NCI-H128 (cell line): ENCODE measurements around the gene MRPL3.

Experiments
- DNase-seq: peaks from one replicate; lab custom pipeline; 2025; ENCODE audit not compliant: unreplicated experiment; lab: John Stamatoyannopoulos, UW

The MRPL3 gene

DNA sequence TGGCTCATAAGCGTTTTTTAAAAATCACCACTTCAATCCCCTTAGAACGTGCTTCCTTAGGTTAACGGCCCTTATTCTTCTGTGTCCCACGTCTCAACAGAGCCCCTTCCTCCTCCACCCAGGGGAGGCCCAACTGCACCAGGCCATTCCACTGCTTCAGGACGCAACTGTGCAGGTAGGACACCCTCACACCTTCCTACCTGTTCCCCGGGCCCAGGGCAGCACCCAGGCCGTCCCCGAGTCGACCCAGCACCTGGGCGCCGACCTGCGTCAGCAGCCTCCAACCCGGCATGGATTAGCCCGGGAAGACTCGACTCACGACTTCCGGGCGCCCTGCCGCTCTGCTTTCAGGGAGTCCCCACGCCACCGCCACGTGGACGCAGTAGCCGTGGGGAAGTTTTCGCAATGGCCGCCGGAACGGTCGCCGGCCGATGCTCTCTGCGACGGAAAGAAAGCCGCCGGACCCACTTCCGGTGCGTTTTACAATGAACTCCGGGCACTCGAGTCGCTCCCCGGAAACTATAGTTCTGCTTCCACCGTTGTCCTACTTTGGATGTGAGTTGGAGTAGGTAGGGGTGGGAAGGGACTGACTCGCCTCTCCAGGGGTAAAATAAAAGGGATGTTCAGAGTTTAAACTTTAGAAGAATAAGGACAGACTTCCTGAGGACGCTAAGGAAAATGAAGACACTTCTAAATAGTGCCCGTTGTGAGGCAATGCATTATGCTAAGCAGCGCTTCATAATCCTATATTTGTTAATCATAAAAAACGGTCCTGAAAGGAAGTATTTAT is at the start of gene MRPL3:
Gene MRPL3 (minus strand): TSS at position 442 of the 790 bp plus-strand sequence. CDS start 150 bp downstream, at position 292.
- DNase-seq: peak; percentile 75

DNA sequence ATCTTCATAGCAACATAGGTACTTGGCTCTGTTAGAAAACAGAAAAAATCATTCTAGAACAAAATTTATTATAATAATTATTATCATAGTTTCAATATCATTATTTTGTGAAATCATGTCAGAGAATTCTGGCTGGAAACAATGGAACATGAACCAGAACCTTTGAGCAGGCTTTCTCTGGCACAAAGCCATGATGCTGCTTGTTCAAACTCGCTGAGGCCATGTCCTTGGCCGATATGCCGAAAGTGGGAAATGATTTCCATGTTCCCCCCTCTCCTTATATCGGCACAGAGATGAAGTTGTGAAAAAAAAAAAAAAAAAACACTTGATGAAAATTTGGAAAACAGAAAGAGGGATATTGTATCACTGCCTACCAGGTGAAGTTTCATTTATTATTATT is 49.0 kb upstream of the MRPL3 start:
- DNase-seq: no peak

DNA sequence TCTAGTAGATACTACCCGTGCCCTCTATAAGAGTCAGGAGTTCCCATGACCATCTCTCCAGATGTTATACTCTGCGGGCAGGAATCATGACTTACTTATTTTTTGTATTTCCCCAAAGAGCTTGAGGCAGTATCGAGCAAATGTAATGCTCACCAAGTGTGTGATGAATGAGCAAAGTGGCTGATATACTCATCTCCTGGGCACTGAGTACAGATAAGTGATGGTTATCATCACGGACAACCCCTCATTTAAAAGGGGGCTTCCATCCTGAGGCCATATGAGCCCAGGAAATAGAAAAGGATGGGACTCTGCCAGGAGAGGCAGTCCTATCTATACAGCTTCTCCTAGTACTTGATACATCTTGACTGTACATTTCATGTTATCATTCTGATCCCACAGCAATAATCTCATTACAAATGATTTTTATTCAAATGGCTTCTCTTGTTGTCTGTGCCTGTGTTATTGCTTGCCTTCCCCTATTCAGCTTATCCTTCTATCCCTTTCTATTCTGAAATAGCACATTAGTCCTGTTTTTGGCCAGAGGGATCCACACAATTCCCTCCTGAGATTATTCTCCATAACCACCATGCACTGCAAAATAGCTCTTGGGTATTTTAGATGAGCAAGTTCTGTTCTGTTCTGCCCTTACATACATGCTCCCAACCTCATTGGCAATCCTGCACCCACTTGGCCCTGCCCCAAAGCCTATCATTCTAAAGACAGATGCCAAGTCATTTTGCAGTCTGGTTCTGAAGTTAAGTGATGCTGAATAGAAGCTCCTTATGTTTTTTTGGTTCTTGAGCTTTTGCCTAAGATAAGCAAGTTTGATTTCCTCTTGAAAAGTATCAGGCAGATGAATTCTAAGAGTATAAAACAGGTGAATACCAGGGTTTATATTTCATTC is 48.0 kb upstream of the MRPL3 start:
- DNase-seq: no peak

DNA sequence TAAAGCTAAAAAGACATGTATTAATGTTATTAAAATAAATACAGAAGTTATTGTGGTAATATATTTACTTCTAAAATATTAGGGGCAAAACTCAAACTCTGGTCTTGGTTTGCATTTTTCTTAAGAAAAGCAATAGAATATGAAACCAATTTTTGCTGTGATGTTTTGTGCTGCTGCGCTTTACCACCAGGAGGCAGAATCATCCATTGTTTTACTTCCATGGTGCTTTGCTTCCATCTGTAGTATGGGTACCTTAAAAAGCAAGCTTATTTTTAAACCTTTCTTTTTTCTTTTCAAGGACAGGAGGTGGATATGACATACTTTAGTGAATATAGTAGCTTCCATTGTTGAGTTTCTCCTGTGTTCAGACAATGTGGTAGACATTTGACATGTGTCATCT is 46.6 kb upstream of the MRPL3 start:
- no peak for DNase-seq

DNA sequence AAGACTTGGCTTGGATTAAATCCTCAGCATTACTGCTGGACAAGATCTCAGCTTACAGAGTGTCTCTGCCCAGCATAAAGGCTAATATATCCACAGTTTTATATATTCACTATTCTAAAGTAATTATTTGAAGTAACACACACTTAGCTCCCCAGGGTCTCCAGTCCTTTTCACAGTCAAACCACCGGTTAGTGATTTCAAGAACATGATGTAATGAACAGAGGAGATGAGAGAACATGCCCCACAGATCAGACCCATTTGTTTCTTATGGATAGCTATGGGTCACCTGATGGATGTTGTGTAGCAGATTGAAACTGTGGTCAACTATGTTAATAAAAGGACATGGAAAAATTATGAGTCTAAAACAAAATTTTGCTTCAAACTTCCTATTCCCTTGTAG is 44.8 kb upstream of the MRPL3 start:
- no peak for DNase-seq

DNA sequence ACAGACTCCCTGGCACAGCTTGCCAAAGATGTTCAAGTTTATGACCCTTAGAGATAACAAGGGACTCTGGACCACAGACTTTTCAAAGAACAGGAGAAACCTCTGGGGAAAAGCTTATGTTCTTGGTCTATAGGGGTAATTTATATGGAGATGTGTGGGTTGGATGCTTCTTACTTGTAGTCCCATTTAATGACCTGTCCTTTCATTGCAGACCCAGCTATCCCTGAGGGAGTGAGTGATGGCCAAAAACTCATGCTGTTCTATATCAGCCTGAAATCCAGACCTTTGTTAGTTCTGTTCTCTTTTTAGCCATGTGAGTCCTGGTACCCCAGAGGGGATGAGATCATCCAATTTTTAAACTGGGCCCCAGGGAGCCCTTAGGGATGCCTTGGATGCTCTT is 43.7 kb upstream of the MRPL3 start:
- DNase-seq: no peak

DNA sequence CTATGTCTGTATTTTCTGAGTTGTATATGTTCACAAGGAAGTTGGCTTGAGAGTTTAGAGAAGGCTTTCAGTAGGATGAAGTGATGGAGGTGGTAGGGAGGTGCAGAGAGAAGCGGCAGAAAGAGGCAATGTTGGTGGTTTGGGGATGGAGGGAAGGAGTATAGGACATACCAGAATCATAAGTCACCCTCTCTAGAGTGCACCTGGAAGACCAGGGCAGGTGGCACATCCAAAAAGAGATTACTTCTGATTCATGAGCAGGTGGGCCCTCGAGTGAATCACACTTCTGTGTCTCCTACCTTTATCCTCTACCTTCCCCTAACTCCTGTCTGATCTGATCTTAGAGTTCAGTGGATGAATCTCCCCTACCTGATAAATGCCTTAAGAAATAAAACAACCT is 41.8 kb upstream of the MRPL3 start:
- DNase-seq: no peak

DNA sequence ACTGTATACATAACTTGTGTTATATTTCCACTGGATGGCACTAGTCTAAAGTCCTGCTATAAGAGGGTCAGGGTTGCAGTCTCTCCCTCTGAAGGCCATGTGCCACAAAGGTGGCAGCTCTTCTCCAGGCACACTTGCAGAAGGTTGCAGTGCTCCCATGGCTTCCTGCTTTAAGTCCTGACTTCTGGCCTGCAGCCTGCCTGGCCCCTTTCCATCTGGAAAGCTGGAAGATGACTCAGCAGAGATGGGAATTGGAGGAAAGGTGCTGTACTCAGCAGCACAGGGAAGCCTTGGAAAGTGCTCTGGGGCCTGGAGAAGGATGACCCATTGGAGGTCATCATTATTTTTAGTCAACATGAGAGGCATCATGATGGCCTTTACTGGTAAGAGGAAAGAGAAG is 40.9 kb upstream of the MRPL3 start:
- DNase-seq: no peak

DNA sequence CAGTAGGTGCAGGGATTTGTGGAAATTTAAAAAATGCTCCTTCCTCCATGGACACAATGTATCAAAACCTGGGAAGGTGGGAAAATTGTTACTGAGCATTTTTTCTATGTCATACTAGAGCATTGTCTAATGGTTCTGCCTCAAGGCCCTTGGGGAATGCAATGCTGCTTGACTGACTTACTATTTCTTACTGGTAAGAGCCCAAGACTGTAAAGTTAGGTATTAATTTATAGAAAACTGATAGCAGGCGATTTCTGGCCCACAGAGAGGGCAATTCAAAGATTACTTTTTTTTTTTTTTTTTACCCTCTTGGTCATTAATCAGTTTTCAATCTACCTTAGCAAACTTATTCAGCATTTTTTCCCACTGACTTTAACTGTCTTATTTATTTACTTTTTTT is 38.5 kb upstream of the MRPL3 start:
- DNase-seq: no peak

DNA sequence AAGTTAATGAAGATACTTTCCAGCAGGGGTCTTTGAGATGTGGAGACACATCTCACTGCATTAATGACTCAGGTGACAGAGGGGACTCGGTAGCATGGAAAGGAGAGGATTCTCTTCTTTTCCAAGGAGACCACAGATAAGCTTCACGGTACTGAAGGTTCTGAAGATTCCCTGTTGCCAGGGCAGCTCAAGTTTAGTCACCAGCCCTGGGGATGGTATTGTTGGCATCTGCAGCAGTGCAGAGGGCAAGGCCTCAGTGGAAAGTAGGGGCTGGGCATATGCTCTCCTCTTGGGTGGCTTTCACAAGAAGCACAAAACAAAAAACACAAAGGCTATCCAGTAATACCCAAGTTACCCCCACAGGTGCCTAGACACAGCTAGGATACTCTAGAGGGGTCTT is 38.0 kb upstream of the MRPL3 start:
- no peak for DNase-seq

DNA sequence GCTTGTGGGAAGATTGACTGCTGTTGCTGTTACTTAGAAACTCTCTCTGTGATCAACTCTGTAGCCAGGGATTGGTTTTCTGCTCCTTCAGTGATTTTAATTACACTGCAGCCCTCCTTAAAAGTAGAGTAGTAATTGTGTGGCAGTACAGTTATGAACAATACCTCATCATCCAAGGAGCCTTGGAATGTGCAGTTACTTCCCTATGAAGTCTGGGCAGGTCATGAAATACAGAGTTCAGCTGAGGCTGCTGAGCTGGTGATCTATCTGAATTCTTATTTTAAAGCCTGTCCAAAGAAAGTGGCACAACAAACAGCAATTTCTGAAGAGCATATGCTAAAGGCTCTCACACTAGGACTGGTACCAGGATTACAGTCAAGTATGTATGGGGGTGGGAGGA is 37.4 kb upstream of the MRPL3 start:
- no peak for DNase-seq

DNA sequence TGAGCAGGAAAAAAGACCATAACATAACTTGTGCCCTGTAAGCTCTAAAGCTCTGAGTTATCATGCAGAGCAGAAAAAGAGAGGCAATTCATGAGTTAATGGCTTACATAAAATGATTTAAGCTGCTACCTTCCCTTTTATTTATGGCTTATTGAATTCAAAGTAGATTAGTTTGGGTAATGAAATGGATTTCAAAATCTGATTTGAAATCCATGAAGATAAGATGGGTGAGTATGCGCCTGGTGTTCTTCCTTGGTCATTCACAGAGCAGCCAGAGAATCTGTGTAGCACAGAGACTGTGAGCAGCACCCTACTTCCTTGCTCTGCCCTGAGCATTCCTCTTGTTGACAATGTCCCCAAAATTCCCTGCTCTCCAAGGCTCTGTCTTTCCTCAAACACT is 36.2 kb upstream of the MRPL3 start:
- DNase-seq: no peak

DNA sequence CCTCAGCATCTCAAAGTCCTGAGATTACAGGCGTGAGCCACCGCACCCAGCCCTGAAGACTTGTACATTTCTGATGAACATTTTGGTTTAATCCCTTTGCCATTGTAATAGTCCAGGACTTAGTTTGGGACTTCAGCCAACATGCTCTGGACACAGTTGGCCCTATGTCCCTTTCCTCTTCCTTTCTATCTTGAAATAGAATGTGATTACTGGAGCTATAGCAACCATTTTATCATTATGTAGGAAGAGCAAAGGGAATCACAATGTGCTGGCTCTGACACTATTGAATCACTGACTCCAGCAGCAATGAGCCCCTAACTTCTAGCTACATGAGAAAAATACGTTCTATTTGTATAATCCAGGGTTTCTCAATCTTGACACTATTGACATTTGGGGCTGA is 34.8 kb upstream of the MRPL3 start:
- no peak for DNase-seq

DNA sequence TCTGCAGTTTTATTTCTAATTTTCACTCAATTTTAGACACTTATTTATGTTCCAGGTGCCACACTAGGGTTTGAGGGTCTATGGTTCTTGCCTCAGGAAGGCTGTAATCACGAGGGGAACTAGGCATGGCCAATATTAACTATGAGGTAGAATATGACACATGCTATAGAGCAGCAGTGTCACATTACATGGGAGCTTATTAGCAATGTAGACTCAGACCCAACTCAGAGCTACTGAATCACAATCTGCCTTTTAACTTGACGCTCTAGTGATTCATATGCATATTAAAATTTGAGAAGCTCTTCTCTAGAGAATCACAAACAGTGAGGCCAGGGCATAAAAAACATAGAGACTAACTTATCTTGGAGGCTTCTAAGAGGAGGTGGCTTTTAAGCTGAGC is 32.8 kb upstream of the MRPL3 start:
- no peak for DNase-seq

DNA sequence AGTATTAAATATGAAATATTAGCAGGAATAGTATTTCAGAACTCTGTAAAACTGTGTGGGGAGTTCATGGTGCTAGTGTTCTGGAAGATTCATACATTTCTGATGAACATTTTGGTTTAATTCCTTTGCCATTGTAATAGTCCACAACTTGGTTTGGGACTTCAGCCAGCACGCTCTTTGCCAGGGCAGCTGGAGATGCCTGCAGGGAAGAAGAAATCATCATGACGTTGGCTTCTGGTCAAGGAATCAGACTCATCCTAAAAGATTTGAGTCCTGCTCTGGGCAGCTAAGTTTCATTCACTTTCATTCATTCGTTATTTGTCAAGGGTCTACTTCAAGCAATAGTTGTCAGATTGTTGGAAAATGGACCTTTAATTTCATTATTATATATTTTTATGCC is 32.4 kb upstream of the MRPL3 start:
- DNase-seq: no peak

DNA sequence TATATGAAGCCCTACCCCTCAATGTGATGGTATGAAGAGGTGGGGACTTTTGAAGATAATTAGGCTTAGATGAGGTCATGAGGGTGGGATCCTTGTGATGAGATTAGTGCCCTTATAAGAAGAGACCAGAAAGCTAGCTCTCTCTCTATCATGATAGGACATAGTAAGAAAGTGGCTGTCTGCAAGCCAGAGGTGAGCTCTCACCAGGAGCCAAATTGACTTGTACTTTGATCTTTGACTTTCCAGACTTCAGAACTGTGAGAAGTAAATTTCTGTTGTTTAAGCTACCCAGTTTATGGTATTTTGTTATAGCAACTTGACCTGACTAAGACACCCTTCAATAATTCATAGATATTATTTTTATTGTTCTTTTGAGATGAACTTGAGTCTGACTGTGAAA is 29.9 kb upstream of the MRPL3 start:
- no peak for DNase-seq

DNA sequence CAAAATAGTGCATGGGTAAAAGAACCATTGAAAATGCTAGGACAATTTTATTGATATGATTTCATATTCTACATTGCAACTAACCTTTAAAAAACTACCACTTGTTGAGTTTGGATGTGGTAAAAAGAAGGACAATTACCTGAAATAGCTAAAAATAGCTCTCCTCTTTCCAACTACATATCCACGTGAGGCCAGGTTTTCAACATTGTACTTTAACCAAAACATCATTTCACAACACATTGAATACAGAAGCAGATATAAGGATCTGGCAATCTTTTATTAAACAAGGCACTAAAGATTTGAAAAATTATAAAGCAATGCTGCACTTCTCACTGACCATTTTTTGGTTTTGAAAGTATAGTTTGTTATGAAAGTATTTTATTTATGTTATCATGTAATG is 28.1 kb upstream of the MRPL3 start:
- no peak for DNase-seq

DNA sequence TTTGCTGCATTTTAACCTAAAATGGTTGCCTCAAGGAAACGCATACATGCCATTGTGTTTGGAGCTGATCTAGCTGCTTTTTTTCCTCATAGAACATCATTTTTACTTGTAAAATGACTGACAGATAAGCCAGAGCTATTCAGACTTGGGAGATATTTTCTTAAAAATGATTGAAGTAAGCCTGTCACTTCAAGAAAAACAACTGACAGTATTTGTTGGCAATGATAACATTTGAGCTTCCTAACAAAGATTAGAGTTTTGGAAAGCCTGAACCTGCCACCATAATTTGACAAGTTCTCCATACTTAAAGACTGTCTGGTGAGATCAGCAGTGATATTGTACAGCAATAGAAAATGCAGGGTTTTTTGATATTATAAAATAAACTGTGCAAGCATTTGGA is 27.6 kb upstream of the MRPL3 start:
- DNase-seq: no peak

DNA sequence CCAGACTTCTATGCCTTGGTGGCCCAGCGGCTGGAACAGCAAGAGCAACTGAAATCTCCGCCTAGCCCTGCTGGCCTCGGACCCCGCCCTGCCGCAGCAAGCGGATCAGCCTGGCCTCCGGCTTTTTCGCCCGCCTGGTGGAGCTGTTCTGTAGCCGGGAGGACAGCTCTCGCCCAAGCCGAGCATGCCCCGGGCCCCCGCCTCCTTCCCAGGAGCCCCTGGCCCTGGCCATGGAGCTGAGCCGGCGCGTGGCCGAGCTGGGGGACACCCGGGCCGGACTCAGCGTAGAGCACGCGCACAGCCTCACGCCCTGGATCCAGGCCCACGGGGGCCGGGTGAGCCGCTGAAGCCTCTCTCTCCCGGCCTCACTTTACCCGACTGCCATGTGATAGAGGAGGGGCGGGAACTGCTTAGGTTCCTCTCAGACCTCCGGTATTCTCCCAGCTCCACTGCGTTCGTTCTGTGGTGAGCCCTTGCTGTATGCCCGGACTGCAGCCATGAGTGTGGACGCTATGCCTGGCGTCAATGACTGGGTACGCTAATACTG is 24.1 kb upstream of the MRPL3 start:
- DNase-seq: no peak

DNA sequence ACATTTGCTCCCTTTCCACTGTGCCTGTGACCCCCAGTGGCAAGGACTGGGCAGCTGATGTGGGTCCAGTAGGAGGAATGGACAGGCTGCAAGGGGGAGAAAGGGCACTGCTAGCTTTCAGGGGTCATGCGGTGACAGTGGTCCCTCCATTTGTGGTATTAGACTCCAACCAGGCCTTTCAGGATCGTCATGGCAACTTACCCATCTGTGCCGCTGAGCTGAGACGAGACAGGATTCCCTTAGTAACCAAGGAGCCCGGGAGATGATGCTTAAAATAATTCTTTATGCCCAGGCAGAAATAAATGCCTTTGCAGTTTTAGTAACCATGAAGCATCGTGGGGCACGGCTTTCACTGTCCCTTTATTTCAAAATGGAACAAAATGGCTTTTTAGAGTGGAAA is 15.9 kb upstream of the MRPL3 start:
- DNase-seq: no peak

DNA sequence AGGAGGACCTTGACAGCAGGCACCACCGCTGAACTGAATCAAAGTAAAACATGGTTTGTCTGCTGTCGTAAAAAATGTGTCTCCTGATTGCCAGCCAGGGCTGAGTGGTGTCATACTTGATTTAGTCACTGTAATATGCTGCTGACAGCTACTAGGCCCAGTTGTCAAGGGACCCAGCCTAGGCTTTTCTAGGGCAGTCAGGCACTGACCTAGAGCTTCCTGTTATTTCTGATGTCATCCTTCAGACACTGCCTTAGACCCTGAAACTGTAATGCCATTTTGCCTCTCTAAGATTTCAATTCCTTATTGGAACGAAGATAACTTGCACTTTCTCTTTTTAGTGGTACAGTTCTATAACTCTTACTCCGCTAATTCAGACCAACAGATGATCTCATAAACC is 2.6 kb upstream of the MRPL3 start:
- DNase-seq: no peak

DNA sequence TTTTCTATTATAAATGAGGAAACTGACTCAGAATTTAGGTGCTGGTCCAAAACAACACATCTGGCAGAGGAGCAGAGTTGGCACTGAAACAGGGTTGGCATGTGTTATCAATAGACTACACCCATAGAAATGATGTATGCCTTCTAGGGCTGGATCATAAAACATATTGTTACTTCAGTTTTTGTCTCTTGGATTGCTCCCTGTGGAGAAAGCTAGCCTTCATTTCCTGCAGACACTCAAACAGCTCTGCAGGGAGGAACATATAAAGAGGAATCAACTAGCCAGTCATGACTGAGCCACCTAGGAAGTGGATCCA is 507 bp upstream of the MRPL3 start:
- DNase-seq: no peak
